ENCODE results near the gene TTC21B.

Gene TTC21B

GRCh38 chr2:165920748-165921147 lies 32.8 kb downstream of the TTC21B start:
- no peak for FAIRE-seq

- no peak for FAIRE-seq
Observed at GRCh38 chr2:165913636-165914035, 39.9 kb downstream of the TTC21B start.

DNA sequence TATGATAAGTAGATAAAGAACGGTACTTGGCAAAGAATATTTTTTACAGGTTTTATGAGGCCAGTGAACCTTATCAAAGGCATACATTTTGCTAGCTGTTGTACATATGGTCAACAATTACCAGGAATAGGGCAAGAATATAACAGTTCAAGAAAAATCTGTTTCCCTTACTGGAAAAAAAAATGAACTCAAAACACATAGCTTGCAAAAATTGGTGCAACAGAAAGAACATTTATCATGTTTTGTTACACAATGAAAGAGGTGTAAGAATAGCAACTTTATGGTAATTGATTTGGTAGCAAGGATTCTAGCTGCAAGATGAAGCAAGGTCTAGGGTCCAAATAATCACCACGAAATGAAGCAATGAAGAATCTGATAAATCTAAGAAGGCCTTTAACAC lies 41.6 kb downstream of the TTC21B start:
- FAIRE-seq, result no peak

- no peak for FAIRE-seq
Observed at GRCh38 chr2:165911231-165911630, 42.3 kb downstream of the TTC21B start.

DNA sequence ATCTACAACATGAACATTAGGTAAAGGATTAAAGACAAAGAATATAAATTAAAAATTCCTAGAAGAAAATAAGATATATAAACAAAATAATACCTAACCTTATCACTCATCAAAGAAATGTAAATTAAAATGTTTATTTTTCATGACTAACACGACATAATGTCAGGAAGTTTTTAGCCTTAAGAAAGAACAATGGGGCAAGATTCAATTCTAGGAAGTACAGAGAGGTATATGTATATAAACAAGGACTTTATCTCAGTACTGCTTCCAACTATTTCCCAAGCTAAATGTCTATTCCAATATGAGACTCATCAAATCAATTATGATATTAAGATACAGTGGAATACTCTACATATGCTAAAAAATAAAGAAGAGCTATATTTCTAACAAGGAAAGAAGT lies 44.1 kb downstream of the TTC21B start:
- no peak for FAIRE-seq

GRCh38 chr2:165905854-165906253 lies 47.7 kb downstream of the TTC21B start:
- no peak for FAIRE-seq

DNA sequence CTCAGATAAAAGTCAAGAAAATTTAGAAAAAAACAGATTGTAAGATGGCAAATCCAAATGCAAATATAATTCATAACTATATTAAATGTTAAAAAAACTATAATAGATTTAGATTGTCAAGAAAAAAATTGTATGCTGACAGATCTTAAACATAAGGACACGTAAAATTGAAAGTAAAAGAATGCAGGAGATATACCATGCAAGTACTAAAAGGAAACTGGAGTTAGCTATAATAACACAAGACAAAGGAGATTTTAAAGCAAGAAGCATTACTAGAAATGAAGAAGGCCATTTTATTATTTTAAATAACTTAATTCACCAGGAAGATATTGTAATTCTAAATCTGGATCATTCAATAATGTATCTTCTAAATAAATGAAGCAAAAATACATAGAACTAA lies 48.3 kb downstream of the TTC21B start:
- peak; percentile 88 for FAIRE-seq

DNA sequence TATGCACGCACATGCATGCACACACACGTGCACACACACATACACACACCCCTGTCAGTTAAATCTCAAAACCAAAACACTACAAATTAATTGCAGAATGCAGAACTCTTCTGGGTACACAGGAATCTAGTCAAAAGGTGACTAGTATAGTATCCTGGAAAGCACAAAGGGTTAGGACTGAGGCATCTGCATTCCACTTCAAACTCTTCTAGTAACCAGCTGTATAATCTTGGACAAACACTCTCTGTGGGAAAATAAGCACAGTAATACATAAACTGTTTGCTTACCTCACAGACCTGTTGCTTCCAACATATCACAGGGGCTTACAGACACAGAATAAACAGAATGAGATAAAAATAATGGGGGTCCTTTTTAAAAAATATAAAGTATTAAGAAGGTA lies 49.1 kb downstream of the TTC21B start:
- FAIRE-seq, result no peak

GRCh38 chr2:165903406-165903805 lies 50.2 kb downstream of the TTC21B start:
- no peak for FAIRE-seq

- FAIRE-seq, result no peak
Observed at GRCh38 chr2:165902934-165903333, 50.6 kb downstream of the TTC21B start.

DNA sequence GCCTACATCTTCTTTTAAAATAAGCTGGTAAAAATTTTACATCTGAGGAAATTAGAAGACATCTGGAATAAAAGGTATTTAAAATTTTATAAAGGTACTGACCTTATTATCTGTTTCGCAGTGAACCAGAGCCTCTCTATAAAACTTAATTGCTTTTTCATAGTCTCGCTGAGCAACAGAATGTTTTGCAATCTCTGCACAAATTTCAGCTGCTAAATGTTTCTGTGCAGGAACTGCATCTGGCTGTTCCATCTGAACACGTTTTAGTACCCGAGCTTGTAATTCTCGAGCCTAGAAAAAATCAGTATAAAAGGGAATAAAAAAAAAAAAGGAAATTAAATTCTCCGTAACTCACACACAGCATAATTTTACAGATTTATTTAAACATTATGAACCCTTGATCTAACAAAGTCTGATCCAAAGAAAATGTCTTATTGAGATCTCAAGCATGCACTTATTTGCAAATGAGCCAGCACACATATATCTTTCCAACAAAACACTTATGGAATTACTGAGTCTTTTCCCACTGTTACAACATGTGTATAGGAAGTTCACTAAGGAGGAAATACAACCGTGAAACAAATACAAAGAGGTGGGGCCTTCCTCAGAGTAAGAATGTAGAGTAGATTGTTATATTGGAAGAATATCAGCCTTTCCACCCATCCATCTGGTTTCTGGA lies 51.8 kb downstream of the TTC21B start:
- FAIRE-seq, result no peak

DNA sequence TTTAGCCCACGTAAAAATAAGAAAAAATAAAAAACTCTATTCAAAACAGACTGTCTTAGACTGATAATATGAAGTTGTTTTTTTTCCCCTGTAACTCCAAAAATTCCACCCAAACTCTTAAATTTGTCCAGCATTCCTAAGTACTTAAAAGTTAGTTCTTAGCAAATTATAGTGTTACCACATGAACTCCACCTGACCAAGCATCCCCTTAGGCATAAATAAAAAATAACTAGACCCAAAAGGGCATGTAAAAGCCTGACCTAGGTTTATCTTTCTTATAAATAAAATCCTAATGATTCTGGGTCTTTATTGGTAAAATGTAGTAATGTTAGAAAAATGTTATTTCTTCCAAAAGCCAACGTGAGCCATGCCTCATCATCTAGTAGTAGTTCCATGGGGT lies 54.3 kb downstream of the TTC21B start:
- no peak for FAIRE-seq

DNA sequence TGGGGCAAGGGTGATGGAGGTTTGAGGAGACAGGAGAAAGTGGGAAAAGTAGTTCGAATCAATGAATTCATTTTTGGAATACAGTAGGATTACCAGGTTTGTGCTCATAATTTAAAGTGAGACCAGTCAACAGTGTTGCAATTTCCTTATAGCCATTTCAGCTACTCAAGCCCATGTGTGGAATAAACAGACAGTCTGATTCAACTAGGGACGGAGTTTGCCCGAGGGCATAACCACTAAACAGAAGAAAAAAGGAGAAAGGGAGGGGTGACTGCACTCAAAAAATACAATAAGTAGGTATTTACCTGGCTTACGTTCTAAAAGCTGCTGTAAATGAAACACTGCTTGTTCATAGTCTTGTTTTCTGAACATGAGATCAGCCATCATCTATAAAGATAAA lies 55.2 kb downstream of the TTC21B start:
- no peak for FAIRE-seq

GRCh38 chr2:165897726-165898125 lies 55.9 kb downstream of the TTC21B start:
- FAIRE-seq, result no peak

GRCh38 chr2:165897074-165897473 lies 56.5 kb downstream of the TTC21B start:
- FAIRE-seq, result no peak

- FAIRE-seq, result no peak
Observed at GRCh38 chr2:165895974-165896373, 57.6 kb downstream of the TTC21B start.

DNA sequence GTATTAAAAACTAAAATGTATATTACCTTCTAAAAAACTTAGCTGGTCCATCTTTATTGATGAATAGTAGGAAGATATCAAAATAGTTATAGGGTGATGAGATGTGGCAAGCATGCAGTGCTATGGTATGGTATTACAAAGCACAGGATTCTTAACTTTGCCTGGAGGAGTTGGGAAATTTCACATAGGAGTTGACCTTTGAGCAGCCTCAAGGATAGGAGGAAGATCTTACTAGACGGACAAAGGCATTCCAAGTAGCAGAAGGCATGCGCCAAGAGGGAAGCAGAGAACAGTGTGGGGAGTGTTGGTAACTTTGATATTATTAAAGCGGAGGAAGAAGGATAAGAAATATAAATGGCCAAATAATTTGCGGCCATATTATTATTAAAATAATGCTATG lies 60.0 kb downstream of the TTC21B start:
- FAIRE-seq, result no peak

DNA sequence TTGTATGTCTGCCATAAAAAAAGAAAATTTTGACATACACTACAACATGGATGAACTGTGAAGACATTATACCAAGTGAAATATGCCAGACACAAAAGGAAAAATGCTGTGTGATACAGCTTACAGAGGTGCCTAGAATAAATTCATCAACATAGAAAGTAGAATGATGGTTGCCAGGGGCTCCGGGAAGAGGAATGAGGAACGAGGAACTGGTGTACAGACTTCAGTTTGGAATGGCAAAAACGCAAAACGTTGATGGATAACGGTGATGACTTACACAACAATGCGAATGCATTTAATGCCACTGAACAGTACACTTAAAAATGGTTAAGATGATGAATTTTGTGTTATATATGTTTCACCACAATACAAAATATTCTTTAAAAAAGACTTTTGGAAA lies 61.0 kb downstream of the TTC21B start:
- no peak for FAIRE-seq

GRCh38 chr2:165891943-165892342 lies 61.6 kb downstream of the TTC21B start:
- no peak for FAIRE-seq

GRCh38 chr2:165891345-165891744 lies 62.2 kb downstream of the TTC21B start:
- FAIRE-seq, result no peak

GRCh38 chr2:165889798-165890197 lies 63.8 kb downstream of the TTC21B start:
- FAIRE-seq, result no peak

DNA sequence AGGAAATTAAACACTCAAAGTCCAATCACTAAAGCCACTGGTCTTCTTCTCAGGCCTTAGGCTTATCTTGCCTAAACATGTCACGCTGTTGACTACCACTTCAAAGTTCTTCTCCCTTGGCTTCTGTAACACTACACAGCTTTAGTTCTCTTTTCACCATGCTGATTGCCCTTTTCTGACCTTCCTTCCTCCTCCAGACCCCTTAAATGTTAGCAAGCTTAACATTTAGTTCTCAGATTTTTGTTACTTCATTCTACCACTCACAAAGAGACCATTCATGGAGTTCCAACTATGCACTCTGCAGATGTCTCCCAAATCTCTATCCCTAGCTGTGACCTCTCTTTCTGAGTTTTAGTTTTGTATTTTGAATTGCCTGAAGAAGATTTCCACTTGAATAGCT lies 64.4 kb downstream of the TTC21B start:
- no peak for FAIRE-seq

- no peak for FAIRE-seq
Observed at GRCh38 chr2:165888171-165888570, 65.4 kb downstream of the TTC21B start.

DNA sequence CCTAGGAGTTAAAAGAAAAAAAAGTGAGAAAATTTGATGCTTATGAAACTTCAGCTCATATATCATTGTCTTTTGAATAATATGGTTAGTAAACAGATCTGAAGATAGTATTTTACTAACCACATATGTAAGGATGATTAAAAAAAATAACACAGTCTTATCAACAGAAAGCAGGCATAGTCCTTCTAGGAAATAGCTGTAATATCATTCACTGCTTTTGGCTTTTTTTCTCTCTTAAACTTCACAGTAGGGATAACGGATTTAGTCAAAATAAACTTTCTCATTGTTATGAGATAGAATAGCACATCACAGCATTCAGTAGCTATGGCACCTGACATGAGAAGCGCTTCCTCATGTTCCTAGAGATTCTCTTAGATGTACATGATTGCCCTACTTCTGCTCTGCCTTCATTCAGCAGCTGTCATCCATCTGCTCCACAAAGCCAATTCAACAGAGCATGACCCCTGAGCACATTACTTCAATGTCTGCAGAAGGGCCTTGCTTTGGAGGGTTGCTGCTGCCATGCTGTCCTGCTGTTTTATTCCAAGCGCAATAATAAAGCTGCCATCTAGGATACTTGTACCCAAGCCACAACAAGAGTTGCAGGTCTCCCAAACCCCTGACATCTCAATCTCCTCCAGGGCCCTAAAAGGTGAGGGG lies 67.0 kb downstream of the TTC21B start:
- no peak for FAIRE-seq

All from colon (tissue), 2 donors.